Inferior parietal cortex (tissue), 1 donor: Measurements from ENCODE around the gene RPS23.
A peak's percentile ranks its signal among the peaks of the same experiment; 100 is the strongest.

Experiments
- DNase-seq: peaks from one replicate; pipeline ENCODE4 v3.0.0-alpha.2; 2016; ENCODE audit errors: extremely low spot score

Gene RPS23

DNA sequence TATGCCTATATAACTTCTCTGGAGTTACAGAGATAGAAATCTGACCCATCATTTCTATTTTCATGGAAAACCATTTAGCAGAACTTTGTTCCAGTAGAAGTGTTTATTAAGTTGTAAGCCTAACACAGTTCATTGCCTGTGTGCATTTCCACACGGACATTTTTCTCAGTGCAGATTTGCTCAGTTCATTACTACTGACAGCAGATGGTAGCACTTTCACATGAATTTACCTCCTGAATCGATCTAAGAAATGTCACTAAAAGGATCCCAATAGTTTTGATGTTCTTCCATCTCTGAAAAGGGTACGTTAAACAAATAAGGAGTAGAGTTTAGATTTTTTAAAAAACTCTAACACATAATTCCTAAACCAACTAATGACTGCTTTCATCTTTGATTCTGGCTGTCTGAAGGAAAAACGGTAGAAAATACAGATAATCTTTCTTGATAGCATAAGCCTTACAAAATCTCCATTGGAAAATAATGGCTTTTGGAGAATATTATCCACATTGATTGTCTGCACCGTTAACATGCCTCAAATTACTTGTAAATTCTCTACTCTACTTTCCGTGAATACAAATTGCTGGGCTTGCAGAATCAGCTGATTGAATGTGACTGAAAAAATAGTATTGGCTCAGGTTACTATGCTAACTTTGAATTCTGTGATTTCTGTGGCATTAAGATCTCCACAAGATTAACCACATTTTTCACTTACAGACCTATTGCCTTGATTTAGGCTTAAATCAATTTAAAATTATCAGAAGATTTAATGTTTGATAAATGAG lies 33.1 kb downstream of the RPS23 start:
- DNase-seq, result peak; percentile 47

DNA sequence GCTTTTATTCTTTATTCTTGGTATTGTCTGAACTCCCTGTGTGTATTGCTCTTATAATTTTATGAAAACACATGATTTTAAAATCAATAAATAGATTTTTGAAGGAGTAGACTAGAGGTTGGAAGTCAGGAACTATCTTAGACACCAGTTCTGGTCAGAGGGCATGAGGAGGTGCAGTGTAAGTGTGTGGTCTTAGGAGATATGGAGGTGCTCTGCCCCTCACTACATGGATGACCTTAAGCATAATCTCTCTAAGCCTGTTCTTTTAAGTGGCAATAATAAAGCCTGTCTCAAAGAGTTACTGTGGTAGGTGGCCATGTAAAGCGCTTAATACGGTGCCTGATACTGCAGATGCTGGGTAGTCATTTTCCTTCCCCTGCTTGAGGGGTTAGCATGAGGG lies 34.0 kb downstream of the RPS23 start:
- DNase-seq, result no peak

DNA sequence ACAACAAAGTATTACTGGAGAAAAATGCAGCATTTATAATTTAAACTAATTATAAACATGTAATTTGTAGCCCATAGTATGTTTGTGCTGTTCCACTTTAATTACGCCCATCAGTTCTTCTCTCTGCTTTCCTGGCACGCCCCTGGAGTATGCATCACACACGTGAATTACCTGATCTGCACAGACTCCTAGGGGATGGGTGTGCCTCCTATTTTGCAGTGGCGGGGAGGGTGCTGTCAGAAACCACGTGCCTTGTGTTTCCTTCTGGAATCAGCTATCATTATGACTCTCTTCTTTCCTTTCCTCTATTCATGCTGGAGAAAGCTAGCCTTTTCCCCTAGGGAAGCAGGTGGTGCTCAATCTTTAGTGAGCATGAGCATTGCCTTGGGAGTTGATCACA lies 43.3 kb downstream of the RPS23 start:
- DNase-seq, result no peak

DNA sequence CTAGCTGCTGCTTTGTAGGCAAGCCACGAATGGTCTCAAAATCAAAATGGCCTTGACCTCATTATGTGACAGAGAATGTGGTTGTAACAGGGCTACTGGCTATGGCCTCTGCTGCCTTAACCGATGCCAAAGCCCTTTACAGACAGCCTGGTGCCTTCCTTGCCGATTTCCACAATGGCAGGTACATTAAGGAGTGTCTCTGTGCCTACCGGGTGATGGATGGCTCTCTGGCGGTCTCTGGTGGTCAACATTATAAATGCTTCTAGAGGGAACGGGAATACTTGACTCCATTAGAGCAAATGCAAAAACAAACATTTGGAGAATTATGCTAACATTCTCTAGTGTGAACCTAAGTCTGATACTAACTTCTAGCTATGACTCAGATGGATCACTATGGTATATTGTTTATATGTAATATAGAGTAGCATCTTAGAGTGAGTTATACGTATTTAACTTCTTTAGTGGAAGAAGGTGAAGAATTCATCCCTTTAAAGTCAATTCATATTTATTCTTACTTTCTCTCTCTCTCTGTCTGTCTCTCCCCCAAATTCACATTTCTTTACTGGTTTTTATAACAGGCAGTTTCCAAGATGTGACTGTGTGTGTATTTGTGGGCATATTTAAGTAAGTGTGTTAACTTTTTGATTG lies 52.5 kb downstream of the RPS23 start:
- DNase-seq, result peak; percentile 89
